PC-9 (cell line): ENCODE results near the gene FNDC3B. TPM values are rescaled to one million over a fixed set of nuclear protein-coding genes. Genes with fewer than 3 reads are reported as not detected.

Source experiments
- BruUV-seq: library from RNA; stranded (reverse); fragments of 400-500 nt; replicated peaks from 2 replicates; lab custom pipeline; 2021; lab: Mats Ljungman, UMichigan
- CTCF ChIA-PET: fragments of 300-600 bp; sonication (Branson Sonifier 250); formaldehyde crosslinking; loops from one replicate; lab custom pipeline; 2022; ENCODE audit warnings: antibody characterized with exemption; lab: Charles Lee
- POLR2A ChIA-PET: fragments of 300-600 bp; sonication (Branson Sonifier 250); formaldehyde crosslinking; loops from one replicate; lab custom pipeline; 2022; ENCODE audit warnings: antibody characterized with exemption; ENCODE audit not compliant: unreplicated experiment; lab: Charles Lee
- DNase-seq, 2 experiments: peaks; one replicate each; pipeline versions ENCODE4 v3.0.0 to v3.0.0-alpha.2; 2015 to 2022; ENCODE audit warnings: mixed read lengths in 1 of 2
- H2AFZ ChIP-seq: fragments of 200-600 bp; sonication (generic); 2 replicates; pipeline ENCODE4 v1.8.1; 2017; ENCODE audit warnings: antibody characterized with exemption
- H3F3A ChIP-seq: fragments of 200-600 bp; sonication (generic); 2 replicates; pipeline ENCODE4 v1.8.1; 2017; ENCODE audit warnings: antibody characterized with exemption, mild to moderate bottlenecking, low read depth; ENCODE audit not compliant: insufficient read depth
- H3K27ac ChIP-seq: fragments of 200-600 bp; sonication (generic); 2 replicates; pipeline ENCODE4 v1.6.1; 2016; ENCODE audit warnings: mixed run types
- H3K27me3 ChIP-seq: fragments of 200-600 bp; sonication (generic); 2 replicates; pipeline ENCODE4 v1.6.1; 2016; ENCODE audit warnings: low read depth, mixed run types; ENCODE audit not compliant: insufficient read depth
- H3K36me3 ChIP-seq: fragments of 200-600 bp; sonication (generic); 2 replicates; pipeline ENCODE4 v1.6.1; 2016; ENCODE audit warnings: low read depth, mixed run types
- H3K4me1 ChIP-seq: fragments of 200-600 bp; sonication (generic); replicated peaks from 2 replicates; pipeline ENCODE4 v1.6.1; 2016; ENCODE audit warnings: mixed run types; ENCODE audit not compliant: insufficient read depth
- H3K4me2 ChIP-seq: fragments of 200-600 bp; sonication (generic); 2 replicates; pipeline ENCODE4 v1.6.1; 2017; ENCODE audit warnings: mixed run types
- H3K4me3 ChIP-seq: fragments of 200-600 bp; sonication (generic); 2 replicates; pipeline ENCODE4 v1.6.1; 2016; ENCODE audit warnings: mixed run types
- H3K79me2 ChIP-seq: fragments of 200-600 bp; sonication (generic); 2 replicates; pipeline ENCODE4 v1.6.1; 2017; ENCODE audit warnings: low read depth, mixed run types
- H3K9me2 ChIP-seq: fragments of 200-600 bp; sonication (generic); 2 replicates; pipeline ENCODE4 v1.8.1; 2017; ENCODE audit warnings: mild to moderate bottlenecking; ENCODE audit not compliant: insufficient read depth
- H3K9me3 ChIP-seq: fragments of 200-600 bp; sonication (generic); 2 replicates; pipeline ENCODE4 v1.8.1; 2016; ENCODE audit warnings: low read depth; ENCODE audit not compliant: insufficient read depth
- H4K20me1 ChIP-seq: fragments of 200-600 bp; sonication (generic); 2 replicates; pipeline ENCODE4 v1.8.1; 2017; ENCODE audit not compliant: insufficient read depth
- CTCF ChIP-seq: fragments of 200-600 bp; sonication (generic); conservative IDR thresholded peaks from 2 replicates; pipeline ENCODE4 v1.6.1; 2017; ENCODE audit warnings: mixed run types, antibody characterized with exemption, mild to moderate bottlenecking, moderate library complexity
- EZH2 ChIP-seq: fragments of 200-600 bp; sonication (generic); IDR thresholded peaks from 2 replicates; pipeline ENCODE4 v1.8.0; 2017; ENCODE audit warnings: antibody characterized with exemption, low read depth
- intact Hi-C: fragments of 100-400 bp; cut with micrococcal nuclease; formaldehyde crosslinking; loops from one replicate; pipeline ENCODE4 v1.10.0; 2022; ENCODE audit not compliant: unreplicated experiment
- total RNA-seq: library from RNA; stranded (reverse); gene quantifications from 2 replicates; pipeline ENCODE4 v1.2.3, GENCODE V29; 2021

The FNDC3B gene
- total RNA-seq, 1 experiment from 2014 or later, result 106 TPM

- peaks cover 93% of the 10 kb centered on the region for H3K79me2 ChIP-seq
- H3F3A ChIP-seq, result peaks cover 69% of the 10 kb centered on the region
- ChIA-PET CTCF (no interaction called here), POLR2A (no interaction called here)
- H3K4me2 ChIP-seq, result no peak overlapping the region
- H3K9me3 ChIP-seq, result no peaks in the 10 kb centered on the region
- no TSS peak for BruUV-seq
- H3K27ac ChIP-seq, result no peak overlapping the region
- H2AFZ ChIP-seq, result no peak overlapping the region
- peaks cover 45% of the 10 kb centered on the region for H3K36me3 ChIP-seq
- DNase-seq, result no peak
- no peaks in the 10 kb centered on the region for H3K9me2 ChIP-seq
- no peaks in the 10 kb centered on the region for H3K27me3 ChIP-seq
- intact Hi-C loops, result no loop called here
- TF ChIP-seq CTCF, result no peak
- TF ChIP-seq EZH2, result no peak
- H4K20me1 ChIP-seq, result peaks cover 58% of the 10 kb centered on the region
- H3K4me3 ChIP-seq, result no peak overlapping the region
- H3K4me1 ChIP-seq, result peaks cover 18% of the 10 kb centered on the region
These were observed 159.1 kb downstream of the FNDC3B start for GRCh38 chr3:172198428-172198827.

- no peak for TF ChIP-seq CTCF
- TF ChIP-seq EZH2, result no peak
- no peaks in the 10 kb centered on the region for H3K9me2 ChIP-seq
- no peak overlapping the region for H3K4me2 ChIP-seq
- ChIA-PET POLR2A (interaction anchor here (0.6 kb wide), 1 partner anchor 37 kb away, joined by 4 read pairs; no protein-coding TSS in a partner anchor), CTCF (no interaction called here)
- H3K27ac ChIP-seq, result no peak overlapping the region
- H3K36me3 ChIP-seq, result peaks cover 52% of the 10 kb centered on the region
- H3F3A ChIP-seq, result peaks cover 69% of the 10 kb centered on the region
- H3K27me3 ChIP-seq, result no peaks in the 10 kb centered on the region
- H4K20me1 ChIP-seq, result peaks cover 60% of the 10 kb centered on the region; the same call in 1 of the 2 replicates
- H3K9me3 ChIP-seq, result 0 out of 2 replicates have a peak, but pooled peaks cover 4% of the 10 kb centered on the region
- no peak overlapping the region for H3K4me3 ChIP-seq
- peaks cover 94% of the 10 kb centered on the region for H3K79me2 ChIP-seq
- no peak for DNase-seq
- H3K4me1 ChIP-seq, result peaks cover 7% of the 10 kb centered on the region
- H2AFZ ChIP-seq, result no peak overlapping the region
- no TSS peak for BruUV-seq
- intact Hi-C loops, result no loop called here
These were observed 160.5 kb downstream of the FNDC3B start for GRCh38 chr3:172199850-172200369.

- H3K27ac ChIP-seq, result 0 out of 2 replicates have a peak overlapping the region, but pooled peaks have one; percentile 3
- intact Hi-C loops, result no loop called here
- no peaks in the 10 kb centered on the region for H3K4me1 ChIP-seq
- peaks cover 94% of the 10 kb centered on the region for H3K79me2 ChIP-seq
- H3K36me3 ChIP-seq, result peaks cover 56% of the 10 kb centered on the region
- POLR2A ChIA-PET, result interaction anchor here (0.7 kb wide), 1 partner anchor 374 kb away, joined by 4 read pairs; no protein-coding TSS in a partner anchor
- DNase-seq, result no peak
- H3K9me2 ChIP-seq, result no peaks in the 10 kb centered on the region
- no peak overlapping the region for H3K4me2 ChIP-seq
- CTCF ChIA-PET, result no interaction called here
- TF ChIP-seq CTCF (no peak), EZH2 (no peak)
- H3K9me3 ChIP-seq, result 0 out of 2 replicates have a peak, but pooled peaks cover 4% of the 10 kb centered on the region
- H3F3A ChIP-seq, result peaks cover 74% of the 10 kb centered on the region
- no TSS peak for BruUV-seq
- H3K27me3 ChIP-seq, result no peaks in the 10 kb centered on the region
- no peak overlapping the region for H2AFZ ChIP-seq
- peaks cover 56% of the 10 kb centered on the region; the same call in 1 of the 2 replicates for H4K20me1 ChIP-seq
- H3K4me3 ChIP-seq, result no peak overlapping the region
These were observed 161.9 kb downstream of the FNDC3B start for GRCh38 chr3:172201136-172201869.
